GM18499 (cell line): ENCODE data around the gene FBXW5.

Source experiments
- ATAC-seq: cut with Tn5 transposase; IDR thresholded peaks from one replicate; pipeline ENCODE4 v1.9.1; 2021; ENCODE audit warnings: moderate number of reproducible peaks; ENCODE audit not compliant: insufficient read depth, unreplicated experiment

FBXW5 gene

GRCh38 chr9:136963341-136963740 lies 18.8 kb upstream of the FBXW5 start:
- no peak for ATAC-seq

- no peak for ATAC-seq
Observed at GRCh38 chr9:136962701-136963248, 18.2 kb upstream of the FBXW5 start.

- ATAC-seq: no peak
Observed at GRCh38 chr9:136962163-136962562, 17.6 kb upstream of the FBXW5 start.

GRCh38 chr9:136961279-136962065 lies 16.9 kb upstream of the FBXW5 start:
- no peak for ATAC-seq

- no peak for ATAC-seq
Observed at GRCh38 chr9:136960938-136961275, 16.4 kb upstream of the FBXW5 start.

GRCh38 chr9:136960212-136960937 lies 15.8 kb upstream of the FBXW5 start:
- no peak for ATAC-seq

GRCh38 chr9:136958898-136959850 lies 14.6 kb upstream of the FBXW5 start:
- no peak for ATAC-seq

- ATAC-seq: no peak
Observed at GRCh38 chr9:136958473-136958872, 13.9 kb upstream of the FBXW5 start.

- no peak for ATAC-seq
Observed at GRCh38 chr9:136957901-136958300, 13.4 kb upstream of the FBXW5 start.

- ATAC-seq: no peak
Observed at GRCh38 chr9:136957461-136957860, 12.9 kb upstream of the FBXW5 start.

GRCh38 chr9:136956604-136957003 lies 12.1 kb upstream of the FBXW5 start:
- ATAC-seq: no peak

GRCh38 chr9:136955943-136956335 lies 11.4 kb upstream of the FBXW5 start:
- ATAC-seq: no peak

GRCh38 chr9:136955202-136955942 lies 10.8 kb upstream of the FBXW5 start:
- ATAC-seq: no peak

- ATAC-seq: no peak
Observed at GRCh38 chr9:136954270-136955083, 9.9 kb upstream of the FBXW5 start.

- no peak for ATAC-seq
Observed at GRCh38 chr9:136953771-136954269, 9.3 kb upstream of the FBXW5 start.

- no peak for ATAC-seq
Observed at GRCh38 chr9:136952876-136953770, 8.6 kb upstream of the FBXW5 start.

- no peak for ATAC-seq
Observed at GRCh38 chr9:136952321-136952850, 7.8 kb upstream of the FBXW5 start.
